ENCODE results near the gene LY6G6F.

The LY6G6F gene

GRCh38 chr6:31742894-31743293, 36.2 kb downstream of the LY6G6F start:
- DNase-seq, result no peak

- no peak for DNase-seq
These were observed 37.8 kb downstream of the LY6G6F start for GRCh38 chr6:31744422-31744821.

- no peak for DNase-seq
These were observed 42.8 kb downstream of the LY6G6F start for GRCh38 chr6:31749301-31750036.

GRCh38 chr6:31750411-31751022, 43.9 kb downstream of the LY6G6F start:
- DNase-seq, result no peak

GRCh38 chr6:31752739-31753319, 46.2 kb downstream of the LY6G6F start:
- DNase-seq, result no peak

- DNase-seq, result no peak
These were observed 51.6 kb downstream of the LY6G6F start for GRCh38 chr6:31758281-31758680.
